CD14-positive monocyte (primary cell): ENCODE measurements around the gene HIGD1C. TPM values are rescaled to one million over a fixed set of nuclear protein-coding genes. Genes with fewer than 3 reads are reported as not detected.
A peak's percentile ranks its signal among the peaks of the same experiment; 100 is the strongest.
"Not testable (repeated sequence)": the region's sequence is repeated elsewhere in the genome, so short reads cannot be mapped to it uniquely, and the experiment has no call there.

ENCODE experiments used
- DNase-seq, 3 donors: peaks; one replicate each; pipeline ENCODE4 v3.0.0-alpha.2; 2011 to 2022
- H2AFZ ChIP-seq: 2 replicates; pipeline ENCODE4 v1.6.0; 2012; ENCODE audit warnings: mild to moderate bottlenecking, low read depth, low read length, inconsistent platforms; ENCODE audit not compliant: insufficient read depth, poor library complexity, severe bottlenecking
- H3K27ac ChIP-seq, 2 donors: 1 replicate in 1 of 2; 2 replicates in 1 of 2; pipeline ENCODE4 v1.5.1; 2012 to 2013; ENCODE audit warnings: low read length in 2 of 2, control low read depth in 1 of 2, inconsistent platforms in 1 of 2, low read depth in 1 of 2, mild to moderate bottlenecking in 1 of 2
- H3K27me3 ChIP-seq, 2 donors: one replicate each; pipeline versions ENCODE4 v1.6.0 to v1.6.1; 2011 to 2013; ENCODE audit warnings: low read length in 2 of 2; ENCODE audit not compliant: control insufficient read depth in 2 of 2, insufficient read depth in 2 of 2
- H3K36me3 ChIP-seq, 2 donors: replicated peaks in 1 of 2; 1 replicate in 1 of 2; 2 replicates in 1 of 2; pipeline versions ENCODE4 v1.5.1 to v1.6.1; 2012 to 2013; ENCODE audit warnings: low read length in 2 of 2, control low read depth in 1 of 2, inconsistent platforms in 1 of 2, mild to moderate bottlenecking in 1 of 2; ENCODE audit not compliant: insufficient read depth in 2 of 2, control insufficient read depth in 1 of 2
- H3K4me1 ChIP-seq, 2 donors: 1 replicate in 1 of 2; 2 replicates in 1 of 2; pipeline versions ENCODE4 v1.5.1 to v1.6.1; 2012 to 2013; ENCODE audit warnings: low read length in 2 of 2, control low read depth in 1 of 2, inconsistent platforms in 1 of 2, mild to moderate bottlenecking in 1 of 2, moderate library complexity in 1 of 2; ENCODE audit not compliant: insufficient read depth in 2 of 2, control insufficient read depth in 1 of 2
- H3K4me2 ChIP-seq: replicated peaks from 2 replicates; pipeline ENCODE3; 2012; ENCODE audit warnings: low read length, moderate library complexity, mild to moderate bottlenecking; ENCODE audit not compliant: poor library complexity, severe bottlenecking; ENCODE audit errors: extremely low read depth
- H3K4me3 ChIP-seq, 3 experiments: fragments of 200-600 bp in 1 of 3; sonication (generic) in 1 of 3; replicated peaks in 1 of 3; 1 replicate in 2 of 3; 2 replicates in 1 of 3; pipeline ENCODE4 v1.5.1; 2011 to 2013; ENCODE audit warnings: low read length in 3 of 3, mild to moderate bottlenecking in 3 of 3, control low read depth in 2 of 3, low read depth in 2 of 3, inconsistent platforms in 1 of 3, moderate library complexity in 1 of 3
- H3K79me2 ChIP-seq: 2 replicates; pipeline ENCODE4 v1.6.0; 2012; ENCODE audit warnings: mild to moderate bottlenecking, control low read depth, inconsistent platforms, low read length, moderate library complexity; ENCODE audit not compliant: insufficient read depth
- H3K9ac ChIP-seq: 2 replicates; pipeline ENCODE4 v1.6.0; 2017; ENCODE audit warnings: low read length, mild to moderate bottlenecking; ENCODE audit not compliant: insufficient read depth, poor library complexity, severe bottlenecking
- H3K9me3 ChIP-seq, 2 donors: replicated peaks in 1 of 2; 1 replicate in 1 of 2; 2 replicates in 1 of 2; pipeline versions ENCODE4 v1.5.1 to v1.6.1; 2012 to 2013; ENCODE audit warnings: low read length in 2 of 2, control low read depth in 1 of 2; ENCODE audit not compliant: control insufficient read depth in 1 of 2, insufficient read depth in 1 of 2
- H4K20me1 ChIP-seq: 2 replicates; pipeline ENCODE4 v1.6.0; 2012; ENCODE audit warnings: mild to moderate bottlenecking, low read length, control low read depth, moderate library complexity; ENCODE audit not compliant: insufficient read depth
- H3K27ac Mint-ChIP-seq, 7 donors: one replicate each; pipeline ENCODE4 v1.8.0; 2020; ENCODE audit warnings: mild to moderate bottlenecking in 7 of 7, mixed read lengths in 7 of 7, moderate library complexity in 6 of 7, inconsistent platforms in 2 of 7
- H3K27me3 Mint-ChIP-seq, 3 donors: one replicate each; pipeline ENCODE4 v1.8.0; 2021 to 2022; ENCODE audit warnings: low read depth in 3 of 3, mild to moderate bottlenecking in 3 of 3, mixed read lengths in 3 of 3, moderate library complexity in 3 of 3, inconsistent platforms in 1 of 3
- H3K36me3 Mint-ChIP-seq, 2 donors: one replicate each; pipeline ENCODE4 v1.8.0; 2020; ENCODE audit warnings: mixed read lengths in 2 of 2, inconsistent platforms in 1 of 2, mild to moderate bottlenecking in 1 of 2
- H3K4me1 Mint-ChIP-seq: one replicate; pipeline ENCODE4 v1.8.0; 2020; ENCODE audit warnings: mild to moderate bottlenecking, mixed read lengths
- H3K4me3 Mint-ChIP-seq, 2 donors: one replicate each; pipeline ENCODE4 v1.8.0; 2020; ENCODE audit warnings: mild to moderate bottlenecking in 2 of 2, mixed read lengths in 2 of 2, moderate library complexity in 1 of 2
- H3K9me3 Mint-ChIP-seq, 7 donors: one replicate each; pipeline ENCODE4 v1.8.0; 2020 to 2022; ENCODE audit warnings: mixed read lengths in 7 of 7, mild to moderate bottlenecking in 6 of 7, moderate library complexity in 6 of 7, inconsistent platforms in 2 of 7
- WGBS: methylation state at CpG from one replicate; pipeline ENCODE4 v1.1.5; 2013; ENCODE audit warnings: missing lambda C conversion rate; ENCODE audit not compliant: insufficient coverage; 5-methylcytosine and 5-hydroxymethylcytosine counted together
- intact Hi-C, 2 donors: fragments of 100-400 bp; cut with micrococcal nuclease; formaldehyde crosslinking; loops; one replicate each; pipeline versions ENCODE4 v1.15.0 to v1.15.1; 2023
- polyA plus RNA-seq, 3 donors: library from polyadenylated mRNA; depleted of rRNA in 1 of 3; unstranded in 2 of 3; stranded (reverse) in 1 of 3; fragments of 300-500 nt in 2 of 3; fragments of >200 nt in 1 of 3; fragmentation: Illumina TruSeq in 2 of 3; gene quantifications; 1 replicate in 2 of 3; 2 replicates in 1 of 3; pipeline ENCODE4 v1.2.3, GENCODE V29; 2012 to 2021
- TF ChIP-seq, protein P1 (sequence below): fragments of 200-600 bp; IDR thresholded peaks from one replicate; pipeline ENCODE4 v1.8.0; 2022; ENCODE audit warnings: antibody characterized with exemption, mild to moderate bottlenecking

The HIGD1C gene
- polyA plus RNA-seq, 3 donors = not detected

DNA sequence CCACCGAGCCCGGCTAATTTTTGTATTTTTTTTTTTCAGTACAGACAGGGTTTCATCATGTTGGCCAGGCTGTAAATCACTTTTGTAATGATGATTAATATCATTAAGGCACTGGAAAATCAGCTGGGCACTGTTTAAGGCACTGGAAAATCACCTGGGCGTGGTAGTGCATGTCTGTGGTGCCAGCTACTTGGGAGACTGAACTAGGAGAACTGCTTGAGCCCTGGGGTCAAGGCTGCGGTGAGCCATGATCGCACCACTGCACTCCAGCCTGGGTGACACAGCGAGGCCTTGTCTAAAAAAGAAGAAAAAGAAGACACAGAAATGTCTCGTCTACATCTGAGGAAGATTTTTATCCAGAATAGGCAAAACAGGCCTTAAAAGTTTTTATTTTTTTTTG, 61.1 kb downstream of the HIGD1C start:
- Histone ChIP-seq H3K4me3 (no peak overlapping the region), H3K79me2 (peaks cover 91% of the 10 kb centered on the region), H4K20me1 (peaks cover 58% of the 10 kb centered on the region), H3K27ac (no peak overlapping the region), H3K36me3 (no peaks in the 10 kb centered on the region), H3K27me3 (no peaks in the 10 kb centered on the region), H3K4me2 (no peak overlapping the region), H3K4me1 (peaks cover 16 to 25% of the 10 kb centered on the region in 2 donors), H2AFZ (no peak overlapping the region), H3K9me3 (no peaks in the 10 kb centered on the region), H3K9ac (no peak overlapping the region)
- DNase-seq = no peak
- peak overlapping the region in 1 of 7 donors; percentile 18 for H3K27ac Mint-ChIP-seq
- H3K4me3 Mint-ChIP-seq = no peak overlapping the region
- H3K36me3 Mint-ChIP-seq = no peaks in the 10 kb centered on the region
- TF ChIP-seq, protein P1, sequence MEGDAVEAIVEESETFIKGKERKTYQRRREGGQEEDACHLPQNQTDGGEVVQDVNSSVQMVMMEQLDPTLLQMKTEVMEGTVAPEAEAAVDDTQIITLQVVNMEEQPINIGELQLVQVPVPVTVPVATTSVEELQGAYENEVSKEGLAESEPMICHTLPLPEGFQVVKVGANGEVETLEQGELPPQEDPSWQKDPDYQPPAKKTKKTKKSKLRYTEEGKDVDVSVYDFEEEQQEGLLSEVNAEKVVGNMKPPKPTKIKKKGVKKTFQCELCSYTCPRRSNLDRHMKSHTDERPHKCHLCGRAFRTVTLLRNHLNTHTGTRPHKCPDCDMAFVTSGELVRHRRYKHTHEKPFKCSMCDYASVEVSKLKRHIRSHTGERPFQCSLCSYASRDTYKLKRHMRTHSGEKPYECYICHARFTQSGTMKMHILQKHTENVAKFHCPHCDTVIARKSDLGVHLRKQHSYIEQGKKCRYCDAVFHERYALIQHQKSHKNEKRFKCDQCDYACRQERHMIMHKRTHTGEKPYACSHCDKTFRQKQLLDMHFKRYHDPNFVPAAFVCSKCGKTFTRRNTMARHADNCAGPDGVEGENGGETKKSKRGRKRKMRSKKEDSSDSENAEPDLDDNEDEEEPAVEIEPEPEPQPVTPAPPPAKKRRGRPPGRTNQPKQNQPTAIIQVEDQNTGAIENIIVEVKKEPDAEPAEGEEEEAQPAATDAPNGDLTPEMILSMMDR = no peak
- intact Hi-C loops = no loop called here
- H3K9me3 Mint-ChIP-seq = no peaks in the 10 kb centered on the region
- H3K4me1 Mint-ChIP-seq = peaks cover 26% of the 10 kb centered on the region
- WGBS = 97% methylated on average over 6 of the region's 7 CpGs
- H3K27me3 Mint-ChIP-seq = no peaks in the 10 kb centered on the region

DNA sequence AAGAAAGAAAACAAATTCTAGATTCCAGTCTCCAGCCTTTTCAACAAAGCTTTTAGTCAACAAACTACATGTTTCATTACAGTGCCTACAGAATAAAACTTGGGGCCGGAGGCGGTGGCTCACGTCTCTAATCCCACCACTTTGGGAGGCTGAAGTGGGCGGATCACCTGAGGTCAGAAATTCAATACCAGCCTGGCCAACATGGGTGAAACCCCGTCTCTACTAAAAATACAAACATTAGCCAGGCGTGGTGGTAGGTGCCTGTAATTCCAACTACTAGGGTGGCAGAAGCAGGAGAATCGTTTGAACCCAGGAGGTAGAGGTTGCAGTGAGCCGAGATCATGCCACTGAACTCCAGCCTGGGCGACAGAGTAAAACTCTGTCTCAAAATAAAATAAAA, 62.1 kb downstream of the HIGD1C start:
- H2AFZ ChIP-seq, intact Hi-C loops, H3K27ac ChIP-seq, H3K4me3 Mint-ChIP-seq, H3K9me3 ChIP-seq, H3K27me3 Mint-ChIP-seq, H3K36me3 Mint-ChIP-seq, H3K36me3 ChIP-seq, H3K9ac ChIP-seq, H3K27me3 ChIP-seq, H3K4me2 ChIP-seq, DNase-seq, H3K9me3 Mint-ChIP-seq, H3K4me3 ChIP-seq: not testable (repeated sequence)
- H3K4me1 Mint-ChIP-seq = peaks cover 16% of the 10 kb centered on the region
- Histone ChIP-seq H4K20me1 (peaks cover 68% of the 10 kb centered on the region), H3K79me2 (peaks cover 100% of the 10 kb centered on the region), H3K4me1 (peaks cover 5 to 15% of the 10 kb centered on the region in 2 donors)
- peak overlapping the region in 1 of 7 donors; percentile 26 for H3K27ac Mint-ChIP-seq
- 90% methylated on average over 2 of the region's 9 CpGs for WGBS
